ENCODE measurements around the gene KCNN2.
A peak's percentile ranks its signal among the peaks of the same experiment; 100 is the strongest.

KCNN2 gene

GRCh38 chr5:114362197-114362976 lies 517 bp downstream of the KCNN2 start (continued):
- TF ChIP-seq PRDM10 (tag by site-specific recombination; IDR thresholded peaks at IDR 0.05) = no peak
- no peak for TF ChIP-seq ZNF488 (tag by site-specific recombination; IDR thresholded peaks at IDR 0.05)
- no peak for TF ChIP-seq SALL2 (tag by site-specific recombination; IDR thresholded peaks at IDR 0.05; ENCODE audit: borderline replicate concordance)
- TF ChIP-seq ZNF302 (tag by site-specific recombination; IDR thresholded peaks at IDR 0.05; ENCODE audit: low read depth) = no peak
- TF ChIP-seq ZNF654 (tag by site-specific recombination; IDR thresholded peaks at IDR 0.05; ENCODE audit: low read depth) = no peak
- TF ChIP-seq BCL11B (tag by site-specific recombination; IDR thresholded peaks at IDR 0.05; ENCODE audit: low read depth) = no peak
- no peak for TF ChIP-seq IKZF3 (tag by site-specific recombination; IDR thresholded peaks at IDR 0.05)
- no peak for TF ChIP-seq ZSCAN18 (tag by site-specific recombination; IDR thresholded peaks at IDR 0.05)
- no peak for TF ChIP-seq ZFP69B (tag by site-specific recombination; IDR thresholded peaks at IDR 0.05)
- TF ChIP-seq ZNF558 (tag by site-specific recombination; IDR thresholded peaks at IDR 0.05) = no peak
- TF ChIP-seq ZIC2 (tag by site-specific recombination; IDR thresholded peaks at IDR 0.05) = no peak
- TF ChIP-seq ZNF639 (tag by site-specific recombination; IDR thresholded peaks at IDR 0.05) = no peak
- no peak for TF ChIP-seq ZNF629 (tag by site-specific recombination; IDR thresholded peaks at IDR 0.05)
- TF ChIP-seq HIC1 (tag by site-specific recombination; IDR thresholded peaks at IDR 0.05) = no peak
- no peak for TF ChIP-seq ZNF660 (tag by site-specific recombination; IDR thresholded peaks at IDR 0.05)
- no peak for TF ChIP-seq ZNF112 (tag by site-specific recombination; IDR thresholded peaks at IDR 0.05)
- TF ChIP-seq ZNF600 (tag by site-specific recombination; IDR thresholded peaks at IDR 0.05) = 0 out of 2 replicates have a peak, but pooled peaks have one; percentile 8
